Activated CD4-positive, alpha-beta T cell treated with anti-CD3 and anti-CD28 coated beads, Interleukin-2, amount 10 ng/mL, durations not matched to agents 24 days and 14 days (primary cell): ENCODE data around the gene TMEM259. TPM values are rescaled to one million over a fixed set of nuclear protein-coding genes. Genes with fewer than 3 reads are reported as not detected.

ENCODE experiments used
- DNase-seq: peaks from one replicate; pipeline ENCODE4 v3.0.0; 2022
- H3K27ac Mint-ChIP-seq: one replicate; pipeline ENCODE4 v1.8.0; 2022; ENCODE audit warnings: mild to moderate bottlenecking, mixed read lengths
- H3K27me3 Mint-ChIP-seq: one replicate; pipeline ENCODE4 v1.8.0; 2022; ENCODE audit warnings: mixed read lengths
- H3K36me3 Mint-ChIP-seq: one replicate; pipeline ENCODE4 v1.8.0; 2022; ENCODE audit warnings: low read depth, mild to moderate bottlenecking, mixed read lengths
- H3K4me1 Mint-ChIP-seq: one replicate; pipeline ENCODE4 v1.8.0; 2021; ENCODE audit warnings: mixed read lengths
- H3K4me3 Mint-ChIP-seq: one replicate; pipeline ENCODE4 v1.8.0; 2022; ENCODE audit warnings: mild to moderate bottlenecking, moderate library complexity, mixed read lengths
- H3K9me3 Mint-ChIP-seq: one replicate; pipeline ENCODE4 v1.8.0; 2021; ENCODE audit warnings: mixed read lengths
- intact Hi-C: fragments of 100-400 bp; cut with micrococcal nuclease; formaldehyde crosslinking; loops from one replicate; pipeline ENCODE4 v1.15.1; 2023
- total RNA-seq: library from RNA; stranded (reverse); gene quantifications from 2 replicates; pipeline ENCODE4 v1.2.3, GENCODE V29; 2022

TMEM259 gene
- total RNA-seq, 1 donor from 2014 or later, result 156 TPM

- Mint-ChIP-seq H3K4me3 (peak overlapping the region; percentile 98), H3K9me3 (no peaks in the 10 kb centered on the region), H3K27ac (peak overlapping the region; percentile 91), H3K27me3 (no peaks in the 10 kb centered on the region), H3K36me3 (peaks cover 8% of the 10 kb centered on the region), H3K4me1 (peaks cover 24% of the 10 kb centered on the region)
- intact Hi-C loops, result loop anchor here (2.0 kb wide), 3 partner anchors 21 to 229 kb away; partner anchors contain the start of genes ABCA7, GPX4 and MIDN
- peak; percentile 82 for DNase-seq
Measured at GRCh38 chr19:1019980-1020867, 699 bp downstream of the TMEM259 start.

GRCh38 chr19:1019616-1019961, 1.3 kb downstream of the TMEM259 start:
- H3K4me3 Mint-ChIP-seq, result peak overlapping the region; percentile 98
- H3K27me3 Mint-ChIP-seq, result no peaks in the 10 kb centered on the region
- intact Hi-C loops, result no loop called here
- H3K27ac Mint-ChIP-seq, result peak overlapping the region; percentile 91
- no peak for DNase-seq
- peaks cover 22% of the 10 kb centered on the region for H3K4me1 Mint-ChIP-seq
- no peaks in the 10 kb centered on the region for H3K9me3 Mint-ChIP-seq
- H3K36me3 Mint-ChIP-seq, result peaks cover 8% of the 10 kb centered on the region

GRCh38 chr19:1018932-1019615, 1.8 kb downstream of the TMEM259 start:
- peaks cover 24% of the 10 kb centered on the region for H3K4me1 Mint-ChIP-seq
- H3K27ac Mint-ChIP-seq, result no peak overlapping the region
- intact Hi-C loops, result no loop called here
- peak overlapping the region; percentile 98 for H3K4me3 Mint-ChIP-seq
- no peak for DNase-seq
- no peaks in the 10 kb centered on the region for H3K27me3 Mint-ChIP-seq
- H3K36me3 Mint-ChIP-seq, result peaks cover 9% of the 10 kb centered on the region
- H3K9me3 Mint-ChIP-seq, result no peaks in the 10 kb centered on the region

GRCh38 chr19:1018393-1018792, 2.5 kb downstream of the TMEM259 start:
- Mint-ChIP-seq H3K4me1 (peaks cover 24% of the 10 kb centered on the region), H3K9me3 (no peaks in the 10 kb centered on the region), H3K27ac (no peak overlapping the region), H3K36me3 (peaks cover 10% of the 10 kb centered on the region), H3K4me3 (peak overlapping the region; percentile 98), H3K27me3 (no peaks in the 10 kb centered on the region)
- intact Hi-C loops, result no loop called here
- DNase-seq, result no peak

- DNase-seq, result no peak
- H3K36me3 Mint-ChIP-seq, result peaks cover 10% of the 10 kb centered on the region
- no peaks in the 10 kb centered on the region for H3K9me3 Mint-ChIP-seq
- intact Hi-C loops, result no loop called here
- no peaks in the 10 kb centered on the region for H3K27me3 Mint-ChIP-seq
- H3K27ac Mint-ChIP-seq, result peak overlapping the region; percentile 36
- H3K4me1 Mint-ChIP-seq, result peaks cover 24% of the 10 kb centered on the region
- no peak overlapping the region for H3K4me3 Mint-ChIP-seq
Measured at GRCh38 chr19:1017906-1018305, 3.0 kb downstream of the TMEM259 start.

- Mint-ChIP-seq H3K4me3 (peak overlapping the region; percentile 26), H3K27me3 (no peaks in the 10 kb centered on the region), H3K4me1 (peaks cover 24% of the 10 kb centered on the region), H3K36me3 (peaks cover 10% of the 10 kb centered on the region), H3K27ac (peak overlapping the region; percentile 73), H3K9me3 (no peaks in the 10 kb centered on the region)
- DNase-seq, result no peak
- intact Hi-C loops, result no loop called here
Measured at GRCh38 chr19:1017115-1017905, 3.6 kb downstream of the TMEM259 start.

- intact Hi-C loops, result no loop called here
- no peak for DNase-seq
- Mint-ChIP-seq H3K4me1 (peaks cover 24% of the 10 kb centered on the region), H3K4me3 (peak overlapping the region; percentile 26), H3K27me3 (no peaks in the 10 kb centered on the region), H3K27ac (peak overlapping the region; percentile 73), H3K9me3 (no peaks in the 10 kb centered on the region), H3K36me3 (peaks cover 10% of the 10 kb centered on the region)
Measured at GRCh38 chr19:1016647-1017114, 4.2 kb downstream of the TMEM259 start.

- H3K27ac Mint-ChIP-seq, result no peak overlapping the region
Measured at GRCh38 chr19:1015782-1016646, 4.9 kb downstream of the TMEM259 start.

GRCh38 chr19:1015061-1015781, 5.7 kb downstream of the TMEM259 start:
- no peak overlapping the region for H3K27ac Mint-ChIP-seq
- peaks cover 19% of the 10 kb centered on the region for H3K4me1 Mint-ChIP-seq
- H3K36me3 Mint-ChIP-seq, result peaks cover 13% of the 10 kb centered on the region
- DNase-seq, result no peak
- H3K4me3 Mint-ChIP-seq, result no peak overlapping the region
- intact Hi-C loops, result no loop called here
- H3K9me3 Mint-ChIP-seq, result no peaks in the 10 kb centered on the region
- H3K27me3 Mint-ChIP-seq, result no peaks in the 10 kb centered on the region

More at GRCh38 chr19:1015782-1016646, 4.9 kb downstream of the TMEM259 start:
- Mint-ChIP-seq H3K4me3 (no peak overlapping the region), H3K36me3 (peaks cover 12% of the 10 kb centered on the region), H3K27me3 (no peaks in the 10 kb centered on the region), H3K9me3 (no peaks in the 10 kb centered on the region), H3K4me1 (peaks cover 19% of the 10 kb centered on the region)
- DNase-seq, result no peak
- intact Hi-C loops, result no loop called here

GRCh38 chr19:1014161-1015060, 6.5 kb downstream of the TMEM259 start:
- intact Hi-C loops, result no loop called here
- H3K9me3 Mint-ChIP-seq, result no peaks in the 10 kb centered on the region
- H3K27ac Mint-ChIP-seq, result no peak overlapping the region
- H3K27me3 Mint-ChIP-seq, result no peaks in the 10 kb centered on the region
- peaks cover 14% of the 10 kb centered on the region for H3K36me3 Mint-ChIP-seq
- DNase-seq, result no peak
- no peak overlapping the region for H3K4me3 Mint-ChIP-seq
- H3K4me1 Mint-ChIP-seq, result peaks cover 16% of the 10 kb centered on the region

GRCh38 chr19:1013218-1013617, 7.7 kb downstream of the TMEM259 start:
- Mint-ChIP-seq H3K36me3 (peaks cover 13% of the 10 kb centered on the region), H3K4me3 (no peak overlapping the region), H3K4me1 (peaks cover 13% of the 10 kb centered on the region), H3K27me3 (no peaks in the 10 kb centered on the region), H3K27ac (no peak overlapping the region), H3K9me3 (no peaks in the 10 kb centered on the region)
- no peak for DNase-seq
- intact Hi-C loops, result no loop called here

GRCh38 chr19:1012334-1012733, 8.6 kb downstream of the TMEM259 start:
- no peak overlapping the region for H3K4me3 Mint-ChIP-seq
- H3K4me1 Mint-ChIP-seq, result peaks cover 8% of the 10 kb centered on the region
- no peak for DNase-seq
- no peaks in the 10 kb centered on the region for H3K9me3 Mint-ChIP-seq
- intact Hi-C loops, result no loop called here
- H3K27me3 Mint-ChIP-seq, result no peaks in the 10 kb centered on the region
- no peak overlapping the region for H3K27ac Mint-ChIP-seq
- H3K36me3 Mint-ChIP-seq, result peaks cover 13% of the 10 kb centered on the region
